Prostate gland (tissue), 2 donors: ENCODE data around the gene PLCG1.

Source experiments
- POLR2A ChIP-seq: fragments of 450-650 bp; IDR thresholded peaks from one replicate; pipeline ENCODE4 v1.6.1; 2016; ENCODE audit warnings: antibody characterized with exemption, mild to moderate bottlenecking
- TF ChIP-seq, protein P1 (sequence below), 4 experiments: fragments of 200-600 bp in 2 of 4; fragments of 450-650 bp in 2 of 4; sonication (generic) in 2 of 4; IDR thresholded peaks; 1 replicate in 3 of 4; 2 replicates in 1 of 4; pipeline ENCODE4 v1.5.1; 2016 to 2019; ENCODE audit warnings: antibody characterized with exemption in 4 of 4, mild to moderate bottlenecking in 2 of 4, moderate library complexity in 2 of 4

GRCh38 chr20:41147767-41148191, 10.4 kb downstream of the PLCG1 start:
- no peak for TF ChIP-seq POLR2A
- TF ChIP-seq, protein P1, sequence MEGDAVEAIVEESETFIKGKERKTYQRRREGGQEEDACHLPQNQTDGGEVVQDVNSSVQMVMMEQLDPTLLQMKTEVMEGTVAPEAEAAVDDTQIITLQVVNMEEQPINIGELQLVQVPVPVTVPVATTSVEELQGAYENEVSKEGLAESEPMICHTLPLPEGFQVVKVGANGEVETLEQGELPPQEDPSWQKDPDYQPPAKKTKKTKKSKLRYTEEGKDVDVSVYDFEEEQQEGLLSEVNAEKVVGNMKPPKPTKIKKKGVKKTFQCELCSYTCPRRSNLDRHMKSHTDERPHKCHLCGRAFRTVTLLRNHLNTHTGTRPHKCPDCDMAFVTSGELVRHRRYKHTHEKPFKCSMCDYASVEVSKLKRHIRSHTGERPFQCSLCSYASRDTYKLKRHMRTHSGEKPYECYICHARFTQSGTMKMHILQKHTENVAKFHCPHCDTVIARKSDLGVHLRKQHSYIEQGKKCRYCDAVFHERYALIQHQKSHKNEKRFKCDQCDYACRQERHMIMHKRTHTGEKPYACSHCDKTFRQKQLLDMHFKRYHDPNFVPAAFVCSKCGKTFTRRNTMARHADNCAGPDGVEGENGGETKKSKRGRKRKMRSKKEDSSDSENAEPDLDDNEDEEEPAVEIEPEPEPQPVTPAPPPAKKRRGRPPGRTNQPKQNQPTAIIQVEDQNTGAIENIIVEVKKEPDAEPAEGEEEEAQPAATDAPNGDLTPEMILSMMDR (IDR thresholded peaks at IDR 0.05): no peak
